GM21423 (cell line): ENCODE data around the gene ERICH6.

Source experiments
- ATAC-seq: cut with Tn5 transposase; IDR thresholded peaks from one replicate; pipeline ENCODE4 v1.9.1; 2021; ENCODE audit warnings: mild to moderate bottlenecking, moderate library complexity; ENCODE audit not compliant: unreplicated experiment

The ERICH6 gene

GRCh38 chr3:150737874-150738679, 34.4 kb upstream of the ERICH6 start:
- ATAC-seq = peak; percentile 51

- no peak for ATAC-seq
Measured at GRCh38 chr3:150736903-150737832, 33.4 kb upstream of the ERICH6 start.

GRCh38 chr3:150736316-150736719, 32.6 kb upstream of the ERICH6 start:
- ATAC-seq = no peak

GRCh38 chr3:150734795-150735119, 31.0 kb upstream of the ERICH6 start:
- no peak for ATAC-seq

GRCh38 chr3:150733936-150734794, 30.4 kb upstream of the ERICH6 start:
- ATAC-seq = no peak

GRCh38 chr3:150733373-150733935, 29.7 kb upstream of the ERICH6 start:
- ATAC-seq = no peak

- no peak for ATAC-seq
Measured at GRCh38 chr3:150729682-150730360, 26.1 kb upstream of the ERICH6 start.

- ATAC-seq = no peak
Measured at GRCh38 chr3:150727653-150728502, 24.2 kb upstream of the ERICH6 start.

GRCh38 chr3:150725548-150725947, 21.8 kb upstream of the ERICH6 start:
- no peak for ATAC-seq

- ATAC-seq = no peak
Measured at GRCh38 chr3:150723946-150724345, 20.2 kb upstream of the ERICH6 start.

GRCh38 chr3:150722267-150722666, 18.5 kb upstream of the ERICH6 start:
- no peak for ATAC-seq

GRCh38 chr3:150721285-150722130, 17.8 kb upstream of the ERICH6 start:
- ATAC-seq = no peak

GRCh38 chr3:150720444-150720843, 16.7 kb upstream of the ERICH6 start:
- no peak for ATAC-seq

GRCh38 chr3:150710097-150710496, 6.4 kb upstream of the ERICH6 start:
- ATAC-seq = no peak

- peak; percentile 21 for ATAC-seq
Measured at GRCh38 chr3:150703299-150703755, 393 bp downstream of the ERICH6 start.

GRCh38 chr3:150699068-150699639, 4.6 kb downstream of the ERICH6 start:
- no peak for ATAC-seq

- no peak for ATAC-seq
Measured at GRCh38 chr3:150697646-150698045, 6.1 kb downstream of the ERICH6 start.
